SK-N-SH (cell line): ENCODE data around the gene OR4D11.

ENCODE experiments used
- CTCF ChIP-seq: fragments of 200-600 bp; sonication (generic); IDR thresholded peaks from 2 replicates; pipeline ENCODE4 v1.6.1; 2017; ENCODE audit warnings: antibody characterized with exemption, mild to moderate bottlenecking, moderate library complexity
- FOXJ3 ChIP-seq: sonication (generic); formaldehyde crosslinking; IDR thresholded peaks from 2 replicates; pipeline ENCODE4 v1.5.1; 2020; ENCODE audit warnings: mild to moderate bottlenecking, missing genetic modification reagents
- FOXM1 ChIP-seq: IDR thresholded peaks from 2 replicates; pipeline ENCODE4 v1.4.0; 2012; ENCODE audit warnings: low read depth, mild to moderate bottlenecking
- GABPA ChIP-seq: IDR thresholded peaks from 2 replicates; pipeline ENCODE4 v1.4.0; 2012; ENCODE audit warnings: low read depth, mild to moderate bottlenecking
- JUND ChIP-seq: IDR thresholded peaks from 2 replicates; pipeline ENCODE4 v1.4.0; 2012
- MAX ChIP-seq: IDR thresholded peaks from 2 replicates; pipeline ENCODE4 v1.4.0; 2012; ENCODE audit warnings: low read depth
- MEF2A ChIP-seq: IDR thresholded peaks from 2 replicates; pipeline ENCODE4 v1.4.0; 2012; ENCODE audit warnings: low read depth, borderline replicate concordance
- POLR2AphosphoS5 ChIP-seq: IDR thresholded peaks from 2 replicates; pipeline ENCODE4 v1.6.1; 2012; ENCODE audit warnings: low read depth, low read length
- RCOR1 ChIP-seq: fragments of 150-350 bp; IDR thresholded peaks from 2 replicates; pipeline ENCODE4 v1.6.1; 2017; ENCODE audit warnings: antibody characterized with exemption, low read length
- TAF1 ChIP-seq: IDR thresholded peaks from 2 replicates; pipeline ENCODE4 v1.6.1; 2012; ENCODE audit warnings: low read depth, mild to moderate bottlenecking, low read length, moderate library complexity, borderline replicate concordance
- USF2 ChIP-seq: fragments of 150-350 bp; IDR thresholded peaks from 2 replicates; pipeline ENCODE4 v1.6.1; 2017; ENCODE audit warnings: antibody characterized with exemption, low read length, low read depth, borderline replicate concordance
- YY1 ChIP-seq: IDR thresholded peaks from 2 replicates; pipeline ENCODE4 v1.4.0; 2012; ENCODE audit warnings: low read depth, mild to moderate bottlenecking
- TF ChIP-seq, protein P1 (sequence below): fragments of 150-350 bp; IDR thresholded peaks from 2 replicates; pipeline ENCODE4 v1.6.1; 2016; ENCODE audit warnings: mild to moderate bottlenecking, low read depth, low read length

- TF ChIP-seq MAX = no peak
- TF ChIP-seq JUND = no peak
- no peak for TF ChIP-seq TAF1
- TF ChIP-seq CTCF = no peak
- TF ChIP-seq YY1 = no peak
- TF ChIP-seq FOXM1 = no peak
- TF ChIP-seq MEF2A = no peak
- TF ChIP-seq, protein P1, sequence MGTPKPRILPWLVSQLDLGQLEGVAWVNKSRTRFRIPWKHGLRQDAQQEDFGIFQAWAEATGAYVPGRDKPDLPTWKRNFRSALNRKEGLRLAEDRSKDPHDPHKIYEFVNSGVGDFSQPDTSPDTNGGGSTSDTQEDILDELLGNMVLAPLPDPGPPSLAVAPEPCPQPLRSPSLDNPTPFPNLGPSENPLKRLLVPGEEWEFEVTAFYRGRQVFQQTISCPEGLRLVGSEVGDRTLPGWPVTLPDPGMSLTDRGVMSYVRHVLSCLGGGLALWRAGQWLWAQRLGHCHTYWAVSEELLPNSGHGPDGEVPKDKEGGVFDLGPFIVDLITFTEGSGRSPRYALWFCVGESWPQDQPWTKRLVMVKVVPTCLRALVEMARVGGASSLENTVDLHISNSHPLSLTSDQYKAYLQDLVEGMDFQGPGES = no peak
- no peak for TF ChIP-seq USF2
- no peak for TF ChIP-seq RCOR1
- no peak for TF ChIP-seq FOXJ3 (CRISPR knock-in tag)
- no peak for TF ChIP-seq GABPA
- no peak for TF ChIP-seq POLR2AphosphoS5
These were observed 29.2 kb downstream of the OR4D11 start for GRCh38 chr11:59532620-59533019.
